ENCODE results near the gene UGT1A7.

DNA sequence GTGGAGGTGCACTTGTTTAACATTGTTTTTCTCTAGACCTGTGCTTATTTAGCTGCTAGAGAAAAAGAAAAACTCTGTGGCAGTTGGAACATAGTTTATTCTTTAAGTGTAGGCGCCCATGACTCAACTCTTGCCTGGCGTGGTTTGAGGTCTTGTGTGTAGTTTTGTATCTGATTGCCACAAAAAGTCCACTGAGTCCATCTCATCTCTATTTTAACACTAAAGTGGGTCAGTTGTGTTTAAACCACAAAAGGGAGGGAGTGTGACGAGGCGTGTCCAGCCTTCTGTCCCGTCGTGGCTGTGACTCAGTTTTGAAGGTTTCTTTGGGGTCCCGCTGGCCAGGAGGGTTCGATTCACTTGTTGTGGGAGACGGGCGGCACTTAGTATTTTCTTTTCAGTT is 25.3 kb upstream of the UGT1A7 start:
- TF ChIP-seq, protein P1, sequence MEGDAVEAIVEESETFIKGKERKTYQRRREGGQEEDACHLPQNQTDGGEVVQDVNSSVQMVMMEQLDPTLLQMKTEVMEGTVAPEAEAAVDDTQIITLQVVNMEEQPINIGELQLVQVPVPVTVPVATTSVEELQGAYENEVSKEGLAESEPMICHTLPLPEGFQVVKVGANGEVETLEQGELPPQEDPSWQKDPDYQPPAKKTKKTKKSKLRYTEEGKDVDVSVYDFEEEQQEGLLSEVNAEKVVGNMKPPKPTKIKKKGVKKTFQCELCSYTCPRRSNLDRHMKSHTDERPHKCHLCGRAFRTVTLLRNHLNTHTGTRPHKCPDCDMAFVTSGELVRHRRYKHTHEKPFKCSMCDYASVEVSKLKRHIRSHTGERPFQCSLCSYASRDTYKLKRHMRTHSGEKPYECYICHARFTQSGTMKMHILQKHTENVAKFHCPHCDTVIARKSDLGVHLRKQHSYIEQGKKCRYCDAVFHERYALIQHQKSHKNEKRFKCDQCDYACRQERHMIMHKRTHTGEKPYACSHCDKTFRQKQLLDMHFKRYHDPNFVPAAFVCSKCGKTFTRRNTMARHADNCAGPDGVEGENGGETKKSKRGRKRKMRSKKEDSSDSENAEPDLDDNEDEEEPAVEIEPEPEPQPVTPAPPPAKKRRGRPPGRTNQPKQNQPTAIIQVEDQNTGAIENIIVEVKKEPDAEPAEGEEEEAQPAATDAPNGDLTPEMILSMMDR (IDR thresholded peaks at IDR 0.05; ENCODE audit: poor library complexity, severe bottlenecking): no peak
- no peak for TF ChIP-seq POLR2AphosphoS5 (IDR thresholded peaks at IDR 0.05)
